ENCODE data around the gene TRAPPC10. TPM values are rescaled to one million over a fixed set of nuclear protein-coding genes. Genes with fewer than 3 reads are reported as not detected.

Gene TRAPPC10
- total and polyA plus RNA-seq, 2 donors from 2014 or later: 8.8 to 48.5 TPM

- no peak overlapping the region for H3K4me3 ChIP-seq (ENCODE audit: low read length in 3 of 3)
- TF ChIP-seq CTCF (IDR thresholded peaks at IDR 0.05; ENCODE audit: borderline replicate concordance, extremely low read depth, insufficient read depth): no peak
- H3K36me3 ChIP-seq (ENCODE audit: control insufficient read depth in 2 of 3, insufficient read depth in 3 of 3, low read length in 3 of 3): peaks cover 2 to 3% (median 2%) of the 10 kb centered on the region in 3 donors
- FAIRE-seq (no peak), DNase-seq (no peak)
- H3K4me1 ChIP-seq (ENCODE audit: control insufficient read depth in 2 of 3, insufficient read depth in 2 of 3, low read depth in 1 of 3, low read length in 3 of 3): peaks cover 0 to 19% (median 17%) of the 10 kb centered on the region in 3 donors
- no peaks in the 10 kb centered on the region for H3K9me3 ChIP-seq (ENCODE audit: control insufficient read depth in 2 of 3, insufficient read depth in 1 of 3, low read length in 3 of 3)
- intact Hi-C loops (cut with DNase I): no loop called here
- H3K27me3 ChIP-seq (ENCODE audit: control insufficient read depth, insufficient read depth, low read length): no peaks in the 10 kb centered on the region
- no peak overlapping the region for H3K27ac ChIP-seq (ENCODE audit: low read depth in 2 of 2, low read length in 2 of 2)
- no peak overlapping the region for H3K9ac ChIP-seq (ENCODE audit: low read length in 3 of 3)
Observed at GRCh38 chr21:44027607-44028286, 15.6 kb downstream of the TRAPPC10 start.

GRCh38 chr21:44028287-44028659 lies 16.2 kb downstream of the TRAPPC10 start:
- Histone ChIP-seq H3K4me1 (ENCODE audit: control insufficient read depth in 2 of 3, insufficient read depth in 2 of 3, low read depth in 1 of 3, low read length in 3 of 3) (peaks cover 0 to 19% (median 17%) of the 10 kb centered on the region in 3 donors), H3K27ac (ENCODE audit: low read depth in 2 of 2, low read length in 2 of 2) (no peak overlapping the region), H3K27me3 (ENCODE audit: control insufficient read depth, insufficient read depth, low read length) (no peaks in the 10 kb centered on the region), H3K9me3 (ENCODE audit: control insufficient read depth in 2 of 3, insufficient read depth in 1 of 3, low read length in 3 of 3) (no peaks in the 10 kb centered on the region), H3K4me3 (ENCODE audit: low read length in 3 of 3) (no peak overlapping the region), H3K9ac (ENCODE audit: low read length in 3 of 3) (peak overlapping the region in 1 of 3 donors; percentile 15), H3K36me3 (ENCODE audit: control insufficient read depth in 2 of 3, insufficient read depth in 3 of 3, low read length in 3 of 3) (peaks cover 3 to 9% (median 4%) of the 10 kb centered on the region in 3 donors)
- DNase-seq: no peak
- intact Hi-C loops (cut with DNase I): no loop called here
- TF ChIP-seq CTCF (IDR thresholded peaks at IDR 0.05; ENCODE audit: borderline replicate concordance, extremely low read depth, insufficient read depth): no peak
- FAIRE-seq: no peak

GRCh38 chr21:44029460-44030087 lies 17.5 kb downstream of the TRAPPC10 start:
- H3K27me3 ChIP-seq (ENCODE audit: control insufficient read depth, insufficient read depth, low read length): no peaks in the 10 kb centered on the region
- intact Hi-C loops (cut with DNase I): no loop called here
- no peak for DNase-seq
- peaks cover 0 to 16% (median 16%) of the 10 kb centered on the region in 3 donors for H3K4me1 ChIP-seq (ENCODE audit: control insufficient read depth in 2 of 3, insufficient read depth in 2 of 3, low read depth in 1 of 3, low read length in 3 of 3)
- H3K36me3 ChIP-seq (ENCODE audit: control insufficient read depth in 2 of 3, insufficient read depth in 3 of 3, low read length in 3 of 3): peaks cover 3 to 12% (median 7%) of the 10 kb centered on the region in 3 donors
- no peaks in the 10 kb centered on the region for H3K9me3 ChIP-seq (ENCODE audit: control insufficient read depth in 2 of 3, insufficient read depth in 1 of 3, low read length in 3 of 3)
- FAIRE-seq: no peak
- no peak for TF ChIP-seq CTCF (IDR thresholded peaks at IDR 0.05; ENCODE audit: borderline replicate concordance, extremely low read depth, insufficient read depth)
- no peak overlapping the region for H3K4me3 ChIP-seq (ENCODE audit: low read length in 3 of 3)
- H3K9ac ChIP-seq (ENCODE audit: low read length in 3 of 3): no peak overlapping the region
- H3K27ac ChIP-seq (ENCODE audit: low read depth in 2 of 2, low read length in 2 of 2): no peak overlapping the region

All from kidney (tissue), 14 donors.